Fibroblast of skin of left quadriceps (primary cell): Measurements from ENCODE around the gene CDX4.
"Not testable (repeated sequence)": the region's sequence is repeated elsewhere in the genome, so short reads cannot be mapped to it uniquely, and the experiment has no call there.

Experiments used
- DNase-seq, 2 experiments: peaks; one replicate each; pipeline ENCODE4 v3.0.0-alpha.2; 2013; ENCODE audit warnings: low read depth in 2 of 2

The CDX4 gene

GRCh38 chrX:73446831-73447230, at the start of gene CDX4:
CDX4 (plus strand) TSS chrX:73447053; CDS start chrX:73447254, 201 bp downstream.
- DNase-seq, result no peak

GRCh38 chrX:73398185-73398914, 48.5 kb upstream of the CDX4 start:
- DNase-seq, result no peak

DNA sequence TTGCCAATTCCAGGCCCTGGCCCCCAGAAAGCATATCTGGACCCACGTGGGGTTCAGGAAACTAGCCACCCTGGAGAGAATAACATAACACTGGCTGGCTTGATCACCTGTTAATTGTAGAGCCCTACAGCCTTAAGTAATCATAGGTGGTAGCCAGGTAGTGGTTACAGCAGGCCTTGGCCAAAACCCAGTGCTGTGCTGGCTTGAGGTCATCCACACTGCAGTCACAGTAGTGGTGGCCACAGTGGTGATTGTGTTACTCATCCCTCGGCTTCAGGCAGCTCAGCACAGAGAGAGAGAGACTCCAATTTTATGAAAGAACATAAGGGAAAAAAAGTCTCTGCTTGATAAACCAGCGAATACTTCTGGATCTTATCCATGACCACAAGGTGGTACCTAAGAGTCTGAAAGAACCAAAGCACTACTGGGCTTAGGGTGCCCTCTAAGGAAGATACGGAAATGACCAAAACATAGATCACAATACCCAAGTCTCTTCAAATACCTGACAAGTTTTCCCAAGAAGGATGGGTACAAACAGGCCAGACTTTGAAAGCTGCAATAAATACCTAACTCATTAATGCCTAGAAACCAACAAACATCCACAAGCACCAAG, 46.6 kb upstream of the CDX4 start:
- DNase-seq, result no peak

- DNase-seq, result no peak
Measured at GRCh38 chrX:73401591-73402266, 45.1 kb upstream of the CDX4 start.

DNA sequence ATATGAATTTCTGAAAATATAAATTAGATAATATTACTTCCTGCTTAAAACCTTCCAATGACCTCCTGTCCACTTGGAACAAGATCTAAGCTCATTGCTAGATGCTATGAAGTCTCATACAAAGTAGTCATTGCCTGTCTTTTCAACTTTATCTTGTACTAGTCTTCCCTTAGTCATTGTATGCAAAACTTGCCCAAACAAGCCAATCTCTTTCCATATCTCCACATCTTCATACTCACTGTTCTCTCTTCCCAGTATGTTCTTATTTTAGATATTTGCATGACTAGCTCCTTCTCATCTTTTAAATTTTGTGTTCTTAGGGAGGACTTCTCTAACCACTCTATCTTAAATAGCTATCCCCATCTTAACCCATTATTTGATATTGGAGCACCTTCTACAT, 33.9 kb upstream of the CDX4 start:
- DNase-seq, result no peak

- no peak for DNase-seq
Measured at GRCh38 chrX:73447311-73447794, 500 bp downstream of the CDX4 start.

GRCh38 chrX:73448379-73448778, 1.5 kb downstream of the CDX4 start:
- no peak for DNase-seq

DNA sequence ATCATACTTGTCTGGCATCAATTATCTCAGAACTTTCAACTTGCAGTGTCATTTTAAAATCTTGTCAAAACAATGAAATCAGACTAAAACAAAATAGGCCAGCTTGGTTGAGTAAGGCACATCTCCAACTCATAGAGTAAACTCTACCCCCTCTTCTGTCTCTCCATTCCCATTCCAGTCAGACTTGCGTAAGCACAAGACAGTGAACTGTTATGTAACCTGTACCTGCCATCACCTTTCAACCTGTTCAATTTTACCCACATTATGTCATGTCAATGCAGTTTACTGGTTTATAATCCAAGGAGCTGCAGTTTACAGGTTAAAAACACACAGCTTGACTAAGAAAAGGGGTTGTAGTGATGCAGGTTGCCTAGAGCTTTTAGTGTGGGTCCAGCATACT, 8.3 kb downstream of the CDX4 start:
- no peak for DNase-seq

- no peak for DNase-seq
Measured at GRCh38 chrX:73457306-73457705, 10.5 kb downstream of the CDX4 start.

- DNase-seq, result no peak
Measured at GRCh38 chrX:73468376-73468775, 21.5 kb downstream of the CDX4 start.

- DNase-seq, result no peak
Measured at GRCh38 chrX:73478961-73479360, 32.1 kb downstream of the CDX4 start.

- no peak for DNase-seq
Measured at GRCh38 chrX:73481521-73481920, 34.7 kb downstream of the CDX4 start.

DNA sequence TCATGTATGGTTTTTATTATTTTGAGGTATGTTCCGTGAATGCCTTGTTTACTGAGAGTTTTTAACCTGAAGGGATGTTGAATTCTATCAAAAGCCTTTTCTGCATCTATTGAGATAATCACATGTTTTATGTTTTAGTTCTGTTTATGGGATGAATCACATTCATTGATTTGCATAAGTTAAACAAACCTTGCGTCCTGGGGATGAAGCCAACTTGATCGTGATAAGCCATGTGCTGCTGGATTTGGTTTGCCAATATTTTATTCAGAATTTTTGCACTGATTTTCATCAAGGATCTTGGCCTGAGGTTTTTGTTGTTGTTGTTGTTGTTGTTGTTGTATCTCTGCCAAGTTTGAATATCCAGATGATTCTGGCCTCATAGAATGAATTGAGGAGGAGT, 43.8 kb downstream of the CDX4 start:
- no peak for DNase-seq

- not testable (repeated sequence) for DNase-seq
Measured at GRCh38 chrX:73492178-73492577, 45.3 kb downstream of the CDX4 start.
